ENCODE measurements around the gene ATG3. TPM values are rescaled to one million over a fixed set of nuclear protein-coding genes. Genes with fewer than 3 reads are reported as not detected.
"Not testable (repeated sequence)": the region's sequence is repeated elsewhere in the genome, so short reads cannot be mapped to it uniquely, and the experiment has no call there.

Gene ATG3
- total RNA-seq, 1 donor from 2014 or later = 66.9 TPM

DNA sequence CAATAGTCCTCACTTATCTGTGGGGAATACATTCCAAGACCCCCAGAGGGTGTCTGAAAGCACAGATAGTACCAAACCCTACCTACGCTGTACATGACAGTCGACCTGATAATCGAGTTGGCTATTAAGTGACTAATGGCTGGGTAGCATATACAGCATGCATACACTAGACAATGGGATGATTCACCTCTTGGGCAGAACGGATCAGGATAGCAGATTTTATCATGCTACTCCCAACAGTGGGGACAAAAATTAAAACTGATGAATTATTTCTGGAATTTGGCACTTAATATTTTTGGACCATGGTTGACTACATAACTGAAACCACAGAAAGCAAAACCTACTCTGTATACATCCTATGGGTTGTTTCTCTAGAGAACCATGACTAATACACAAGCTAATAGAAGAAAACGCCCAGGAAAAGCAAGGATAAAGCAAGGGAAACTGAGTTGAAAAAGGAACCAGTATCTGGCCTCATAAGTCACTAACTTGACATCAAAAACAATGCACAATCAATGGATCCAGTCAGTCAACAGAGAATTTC, 15.5 kb downstream of the ATG3 start:
- no peak overlapping the region for H3K4me3 Mint-ChIP-seq
- no peaks in the 10 kb centered on the region for H3K9me3 Mint-ChIP-seq
- H3K27me3 Mint-ChIP-seq = no peaks in the 10 kb centered on the region
- H3K27ac Mint-ChIP-seq = no peak overlapping the region
- H3K36me3 Mint-ChIP-seq (ENCODE audit: low read depth) = peaks cover 47% of the 10 kb centered on the region
- intact Hi-C loops (cut with micrococcal nuclease) = no loop called here
- peaks cover 3% of the 10 kb centered on the region for H3K4me1 Mint-ChIP-seq
- no peak for DNase-seq

- no peak for DNase-seq
- peak overlapping the region; percentile 34 for H3K27ac Mint-ChIP-seq
- no peaks in the 10 kb centered on the region for H3K9me3 Mint-ChIP-seq
- H3K36me3 Mint-ChIP-seq (ENCODE audit: low read depth) = peaks cover 57% of the 10 kb centered on the region
- peaks cover 13% of the 10 kb centered on the region for H3K4me1 Mint-ChIP-seq
- intact Hi-C loops (cut with micrococcal nuclease) = no loop called here
- no peak overlapping the region for H3K4me3 Mint-ChIP-seq
- no peaks in the 10 kb centered on the region for H3K27me3 Mint-ChIP-seq
These were observed 21.7 kb downstream of the ATG3 start for GRCh38 chr3:112539825-112540650.

DNA sequence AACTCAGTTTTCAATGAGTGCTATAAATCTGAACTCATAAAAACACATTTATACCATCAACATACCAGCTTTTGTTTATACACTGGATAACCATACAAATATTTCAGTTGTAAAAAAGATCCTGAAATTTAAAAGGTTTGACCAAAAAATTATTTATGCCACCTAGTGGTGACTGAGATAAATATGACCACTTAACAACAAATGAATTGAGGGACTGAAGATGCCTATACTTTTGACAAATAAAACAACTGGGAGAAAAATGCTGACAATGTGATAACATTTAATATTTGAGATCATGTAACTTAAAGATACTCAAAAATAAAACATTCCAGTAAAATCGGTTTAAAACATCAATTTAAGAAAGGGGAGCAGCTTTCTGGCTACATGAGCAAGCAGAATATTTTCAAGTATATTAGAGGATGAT, 30.4 kb downstream of the ATG3 start:
- intact Hi-C loops (cut with micrococcal nuclease) = loop anchor here (1.0 to 5.0 kb wide), 3 partner anchors 204 to 419 kb away; no protein-coding TSS in a partner anchor
- Mint-ChIP-seq H3K4me1 (peaks cover 1% of the 10 kb centered on the region), H3K27ac (no peak overlapping the region), H3K27me3 (no peaks in the 10 kb centered on the region), H3K36me3 (ENCODE audit: low read depth) (peaks cover 30% of the 10 kb centered on the region), H3K9me3 (no peaks in the 10 kb centered on the region), H3K4me3 (no peak overlapping the region)
- DNase-seq = no peak

DNA sequence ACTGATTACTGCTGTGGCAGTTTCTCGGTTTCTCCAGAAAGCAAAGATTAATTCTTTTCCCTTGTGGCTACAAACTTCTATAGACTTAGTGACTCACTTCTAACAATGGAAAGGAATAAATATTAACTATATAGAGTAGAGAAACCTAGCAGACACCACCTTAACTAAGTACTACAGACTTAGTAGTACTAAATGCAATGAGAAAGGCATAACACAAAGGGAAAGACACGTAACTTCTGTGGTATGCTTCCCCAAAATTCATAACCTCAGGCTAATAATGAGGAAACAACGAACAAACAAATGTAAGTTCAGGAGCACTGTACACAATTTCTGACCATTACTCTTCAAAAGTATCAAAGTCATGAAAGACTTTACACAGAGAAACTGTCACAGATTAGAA, 31.2 kb downstream of the ATG3 start:
- no peak overlapping the region for H3K27ac Mint-ChIP-seq
- intact Hi-C loops (cut with micrococcal nuclease) = loop anchor here (5.0 kb wide), 2 partner anchors 393 to 418 kb away; no protein-coding TSS in a partner anchor
- H3K4me1 Mint-ChIP-seq = peaks cover 1% of the 10 kb centered on the region
- H3K4me3 Mint-ChIP-seq = no peak overlapping the region
- no peak for DNase-seq
- no peaks in the 10 kb centered on the region for H3K27me3 Mint-ChIP-seq
- H3K9me3 Mint-ChIP-seq = no peaks in the 10 kb centered on the region
- peaks cover 28% of the 10 kb centered on the region for H3K36me3 Mint-ChIP-seq (ENCODE audit: low read depth)

DNA sequence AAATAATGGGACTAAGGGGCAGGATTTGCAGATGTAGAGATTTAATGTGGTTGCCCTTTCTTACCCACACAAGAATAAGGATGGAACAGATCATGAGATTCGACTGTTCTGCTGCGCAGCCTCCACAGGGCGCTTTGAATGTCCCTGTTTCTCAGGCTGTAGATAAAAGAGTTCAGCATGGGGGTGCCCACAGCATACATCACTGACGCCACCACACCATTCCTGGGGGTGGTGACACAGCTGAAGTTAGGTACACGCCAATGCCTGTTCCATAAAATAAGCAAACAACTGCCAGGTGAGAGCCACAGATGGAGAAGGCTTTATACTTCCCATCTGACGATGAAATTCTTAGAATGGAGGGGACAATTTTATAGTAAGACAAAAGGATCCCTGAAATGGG, 37.6 kb downstream of the ATG3 start:
- H3K27ac Mint-ChIP-seq; DNase-seq; H3K4me1 Mint-ChIP-seq; H3K4me3 Mint-ChIP-seq; intact Hi-C loops (cut with micrococcal nuclease); H3K9me3 Mint-ChIP-seq; H3K36me3 Mint-ChIP-seq (ENCODE audit: low read depth); H3K27me3 Mint-ChIP-seq: not testable (repeated sequence)

GRCh38 chr3:112519424-112520001, 42.2 kb downstream of the ATG3 start:
- Mint-ChIP-seq H3K4me3 (no peak overlapping the region), H3K36me3 (ENCODE audit: low read depth) (peaks cover 11% of the 10 kb centered on the region), H3K27me3 (no peaks in the 10 kb centered on the region), H3K4me1 (peaks cover 20% of the 10 kb centered on the region), H3K9me3 (peaks cover 7% of the 10 kb centered on the region), H3K27ac (no peak overlapping the region)
- peak; percentile 83 for DNase-seq
- intact Hi-C loops (cut with micrococcal nuclease) = loop anchor here (1.0 to 5.0 kb wide), 7 partner anchors 20 to 382 kb away; partner anchors contain the start of gene BTLA

DNA sequence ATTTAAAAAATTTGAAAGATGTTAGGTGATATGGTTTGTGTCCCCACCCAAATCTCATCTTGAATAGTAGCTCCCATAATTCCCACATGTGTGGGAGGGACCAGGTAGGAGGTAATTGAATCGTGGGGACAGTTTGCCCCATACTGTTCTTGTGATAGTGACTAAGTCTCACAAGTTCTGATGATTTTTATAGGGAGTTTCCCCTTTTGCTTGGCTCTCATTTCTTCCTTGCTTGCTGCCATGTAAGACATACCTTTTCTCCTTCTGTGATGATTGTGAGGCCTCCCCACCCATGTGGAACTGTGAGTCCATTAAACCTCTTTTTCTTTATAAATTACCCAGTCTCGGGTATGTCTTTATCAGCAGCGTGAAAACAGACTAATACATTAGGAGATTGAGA, 42.8 kb downstream of the ATG3 start:
- H3K27ac Mint-ChIP-seq = peak overlapping the region; percentile 64
- DNase-seq, H3K4me3 Mint-ChIP-seq: not testable (repeated sequence)

DNA sequence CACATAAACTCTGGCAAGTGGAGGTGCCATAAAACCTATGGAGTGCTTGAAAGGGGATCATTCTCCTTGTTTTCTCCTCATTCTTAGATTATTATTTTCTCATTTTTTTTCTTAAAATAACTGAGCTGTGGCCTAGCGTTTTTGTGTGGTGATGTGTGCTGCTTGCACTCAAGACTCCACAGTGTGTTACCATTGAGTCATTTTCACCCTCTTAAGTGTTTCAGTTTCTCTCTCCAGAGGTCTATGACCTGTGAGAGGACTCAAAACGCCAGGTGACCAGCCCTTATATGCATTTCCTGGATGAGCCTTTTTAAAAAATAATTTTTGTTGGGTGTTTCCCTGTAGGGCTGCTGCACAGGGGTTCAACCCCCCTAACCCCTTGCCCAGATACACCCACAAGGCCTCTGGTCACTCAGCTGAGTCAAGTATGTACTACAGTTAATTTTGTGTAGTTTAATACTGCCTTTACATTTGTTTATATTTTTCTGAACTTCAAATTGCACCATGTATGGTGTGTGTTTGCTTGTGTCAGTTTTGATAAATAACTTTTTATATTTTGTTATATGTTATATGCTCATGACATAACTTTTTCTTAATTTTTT, 47.1 kb downstream of the ATG3 start:
- intact Hi-C loops (cut with micrococcal nuclease) = loop anchor here (5.0 kb wide), 1 partner anchor 122 kb away; no protein-coding TSS in a partner anchor
- H3K27me3 Mint-ChIP-seq = no peaks in the 10 kb centered on the region
- H3K9me3 Mint-ChIP-seq = peaks cover 12% of the 10 kb centered on the region
- peaks cover 18% of the 10 kb centered on the region for H3K36me3 Mint-ChIP-seq (ENCODE audit: low read depth)
- DNase-seq = peak; percentile 76
- H3K4me1 Mint-ChIP-seq = peaks cover 22% of the 10 kb centered on the region
- H3K4me3 Mint-ChIP-seq = no peak overlapping the region
- peak overlapping the region; percentile 40 for H3K27ac Mint-ChIP-seq

More for the DNA sequence above, 42.8 kb downstream of the ATG3 start:
- intact Hi-C loops (cut with micrococcal nuclease) = loop anchor here (1.0 to 5.0 kb wide), 7 partner anchors 20 to 382 kb away; partner anchors contain the start of gene BTLA
- H3K9me3 Mint-ChIP-seq, H3K27me3 Mint-ChIP-seq: not testable (repeated sequence)
- Mint-ChIP-seq H3K36me3 (ENCODE audit: low read depth) (peaks cover 10% of the 10 kb centered on the region), H3K4me1 (peaks cover 22% of the 10 kb centered on the region)

DNA sequence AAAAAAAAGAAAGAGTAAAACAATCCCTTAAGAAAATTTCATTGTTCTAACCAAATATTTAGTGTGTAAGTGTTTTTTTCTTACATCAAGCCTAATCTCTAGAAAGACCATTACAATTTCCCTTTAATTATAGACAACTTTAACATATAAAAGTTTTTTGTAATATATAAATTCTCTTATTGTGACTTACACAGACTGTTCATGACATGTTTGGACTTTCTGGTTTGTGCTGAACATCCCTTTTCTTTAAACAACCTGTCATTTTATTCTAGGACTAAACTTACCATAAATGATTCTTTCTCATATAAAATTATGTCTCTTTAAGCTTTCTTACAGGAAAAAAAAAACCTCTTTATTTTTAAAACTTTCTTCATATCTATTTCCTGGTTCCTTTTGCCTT, 49.4 kb downstream of the ATG3 start:
- intact Hi-C loops (cut with micrococcal nuclease) = no loop called here
- Mint-ChIP-seq H3K9me3 (peaks cover 14% of the 10 kb centered on the region), H3K36me3 (ENCODE audit: low read depth) (peaks cover 13% of the 10 kb centered on the region), H3K27me3 (no peaks in the 10 kb centered on the region), H3K27ac (no peak overlapping the region), H3K4me1 (peaks cover 16% of the 10 kb centered on the region), H3K4me3 (no peak overlapping the region)
- DNase-seq = no peak

- Mint-ChIP-seq H3K27ac (no peak overlapping the region), H3K36me3 (ENCODE audit: low read depth) (peaks cover 7% of the 10 kb centered on the region), H3K27me3 (no peaks in the 10 kb centered on the region), H3K4me1 (peaks cover 18% of the 10 kb centered on the region), H3K4me3 (no peak overlapping the region), H3K9me3 (peaks cover 19% of the 10 kb centered on the region)
- DNase-seq = no peak
- intact Hi-C loops (cut with micrococcal nuclease) = no loop called here
These were observed 52.9 kb downstream of the ATG3 start for GRCh38 chr3:112508860-112509259.

DNA sequence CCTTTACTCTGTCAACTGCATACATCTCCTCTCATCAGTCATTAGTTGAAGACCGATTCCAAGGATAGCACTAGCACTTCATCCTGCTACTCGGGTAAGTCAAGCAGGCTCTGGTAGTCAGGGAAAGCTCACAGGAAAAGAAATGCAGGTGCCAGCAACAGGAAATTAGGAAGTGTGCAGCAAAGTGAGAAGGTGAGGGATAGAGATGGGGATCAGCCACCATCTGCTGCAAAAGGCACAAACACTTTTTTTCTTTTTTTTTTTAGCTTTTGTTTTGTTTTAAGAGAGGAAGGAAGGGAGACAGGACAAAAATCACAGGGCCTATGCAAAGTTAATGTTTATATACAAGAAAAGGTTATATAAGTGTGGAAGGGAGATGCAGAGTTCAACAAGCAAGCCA, 53.5 kb downstream of the ATG3 start:
- H3K27me3 Mint-ChIP-seq = no peaks in the 10 kb centered on the region

GRCh38 chr3:112505907-112506306, 55.9 kb downstream of the ATG3 start:
- Mint-ChIP-seq H3K4me1 (peaks cover 28% of the 10 kb centered on the region), H3K4me3 (no peak overlapping the region), H3K9me3 (peaks cover 13% of the 10 kb centered on the region), H3K27me3 (no peaks in the 10 kb centered on the region), H3K27ac (no peak overlapping the region), H3K36me3 (ENCODE audit: low read depth) (no peaks in the 10 kb centered on the region)
- intact Hi-C loops (cut with micrococcal nuclease) = no loop called here
- DNase-seq = peak; percentile 43

More for the DNA sequence above, 53.5 kb downstream of the ATG3 start:
- intact Hi-C loops (cut with micrococcal nuclease) = no loop called here
- H3K4me3 Mint-ChIP-seq = no peak overlapping the region
- H3K4me1 Mint-ChIP-seq = peaks cover 24% of the 10 kb centered on the region
- peaks cover 7% of the 10 kb centered on the region for H3K36me3 Mint-ChIP-seq (ENCODE audit: low read depth)
- DNase-seq = peak; percentile 16
- peaks cover 19% of the 10 kb centered on the region for H3K9me3 Mint-ChIP-seq
- no peak overlapping the region for H3K27ac Mint-ChIP-seq

DNA sequence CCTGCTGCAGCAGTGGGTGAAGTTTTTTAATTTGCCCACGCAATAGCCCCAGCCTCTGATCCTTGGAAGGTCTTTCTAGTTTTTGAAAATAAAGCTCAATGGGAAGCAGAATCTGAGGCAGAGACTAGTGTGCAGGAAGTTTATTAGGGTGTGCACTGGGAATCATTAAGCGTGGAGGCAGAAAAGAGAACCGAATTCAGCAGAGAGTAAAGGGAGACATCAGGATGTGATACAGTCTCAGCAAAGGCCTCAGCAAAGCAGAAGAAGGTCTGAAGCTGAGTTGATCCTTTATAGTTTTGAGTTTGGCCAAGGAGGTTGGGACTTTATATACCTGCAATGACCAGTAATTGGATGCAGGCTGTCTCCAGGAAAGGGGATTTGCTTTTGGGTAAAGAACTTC, 57.6 kb downstream of the ATG3 start:
- Mint-ChIP-seq H3K4me1 (peaks cover 43% of the 10 kb centered on the region), H3K9me3 (peaks cover 13% of the 10 kb centered on the region), H3K27ac (no peak overlapping the region), H3K36me3 (ENCODE audit: low read depth) (no peaks in the 10 kb centered on the region), H3K4me3 (no peak overlapping the region), H3K27me3 (no peaks in the 10 kb centered on the region)
- peak; percentile 40 for DNase-seq
- intact Hi-C loops (cut with micrococcal nuclease) = no loop called here

Measured in activated CD4-positive, alpha-beta T cell treated with anti-CD3 and anti-CD28 coated beads, Interleukin-2, amount 10 ng/mL, durations not matched to agents 24 days and 14 days (primary cell).